SK-N-SH treated with all-trans-retinoic acid at 6 μM for 48 hours (cell line): ENCODE measurements around the gene FGB.

Source experiments
- ATAC-seq: fragments of 200-7000 bp; cut with Tn5 transposase; 3 replicates; pipeline ENCODE4 v1.9.1; 2020; ENCODE audit warnings: mild to moderate bottlenecking, moderate library complexity
- CSDC2 ChIP-seq: fragments of 250-450 bp; sonication (Bioruptor Pico); IDR thresholded peaks from 2 replicates; pipeline ENCODE4 v1.5.0; 2020; ENCODE audit warnings: mild to moderate bottlenecking, moderate library complexity
- ESRRG ChIP-seq: fragments of 250-450 bp; sonication (Bioruptor Pico); IDR thresholded peaks from 2 replicates; pipeline ENCODE4 v1.6.1; 2021; ENCODE audit warnings: mild to moderate bottlenecking
- GLIS3 ChIP-seq: fragments of 250-450 bp; sonication (Bioruptor Pico); IDR thresholded peaks from 2 replicates; pipeline ENCODE4 v1.5.0; 2020; ENCODE audit warnings: mild to moderate bottlenecking, moderate library complexity
- ISL1 ChIP-seq: fragments of 250-450 bp; sonication (Bioruptor Pico); IDR thresholded peaks from 2 replicates; pipeline ENCODE4 v2.1.2; 2022; ENCODE audit warnings: mild to moderate bottlenecking, moderate library complexity
- OSR1 ChIP-seq: fragments of 250-450 bp; sonication (Bioruptor Pico); IDR thresholded peaks from 2 replicates; pipeline ENCODE4 v1.8.0; 2022; ENCODE audit warnings: moderate library complexity, mild to moderate bottlenecking, inconsistent platforms
- PPARA ChIP-seq: fragments of 250-450 bp; sonication (Bioruptor Pico); IDR thresholded peaks from 2 replicates; pipeline ENCODE4 v1.5.0; 2020; ENCODE audit warnings: mild to moderate bottlenecking, borderline replicate concordance
- RARB ChIP-seq: fragments of 250-450 bp; sonication (Bioruptor Pico); IDR thresholded peaks from 2 replicates; pipeline ENCODE4 v1.8.0; 2021; ENCODE audit warnings: mild to moderate bottlenecking, moderate library complexity
- SNAI2 ChIP-seq: fragments of 250-450 bp; sonication (Bioruptor Pico); IDR thresholded peaks from 2 replicates; pipeline ENCODE4 v1.5.0; 2020; ENCODE audit warnings: mild to moderate bottlenecking, moderate library complexity
- TCF4 ChIP-seq: fragments of 250-450 bp; sonication (Bioruptor Pico); IDR thresholded peaks from 2 replicates; pipeline ENCODE4 v1.8.0; 2021; ENCODE audit warnings: mild to moderate bottlenecking, moderate library complexity, borderline replicate concordance
- TOX ChIP-seq: fragments of 250-450 bp; sonication (Bioruptor Pico); IDR thresholded peaks from 2 replicates; pipeline ENCODE4 v1.8.0; 2021; ENCODE audit warnings: mild to moderate bottlenecking, moderate library complexity, borderline replicate concordance
- ZFP3 ChIP-seq: fragments of 250-450 bp; sonication (Bioruptor Pico); IDR thresholded peaks from 2 replicates; pipeline ENCODE4 v1.5.0; 2020; ENCODE audit warnings: mild to moderate bottlenecking, moderate library complexity
- ZNF565 ChIP-seq: fragments of 450-650 bp; formaldehyde crosslinking; conservative IDR thresholded peaks from 2 replicates; pipeline ENCODE4 v1.5.0; 2020; ENCODE audit warnings: low read depth, mild to moderate bottlenecking, moderate library complexity
- ZNF8 ChIP-seq: fragments of 450-650 bp; formaldehyde crosslinking; IDR thresholded peaks from 2 replicates; pipeline ENCODE4 v1.5.0; 2020; ENCODE audit warnings: mild to moderate bottlenecking, moderate library complexity
- TF ChIP-seq, protein P1 (sequence below): fragments of 250-450 bp; sonication (Bioruptor Pico); IDR thresholded peaks from 2 replicates; pipeline ENCODE4 v1.8.0; 2021; ENCODE audit warnings: low read depth, mild to moderate bottlenecking, moderate library complexity, borderline replicate concordance
- TF ChIP-seq, protein P2 (sequence below): fragments of 250-450 bp; sonication (Bioruptor Pico); IDR thresholded peaks from 2 replicates; pipeline ENCODE4 v1.5.1; 2020; ENCODE audit warnings: low read depth, mild to moderate bottlenecking, moderate library complexity
- TF ChIP-seq, protein P3 (sequence below): fragments of 250-450 bp; sonication (Bioruptor Pico); IDR thresholded peaks from 2 replicates; pipeline ENCODE4 v1.5.1; 2021; ENCODE audit warnings: mild to moderate bottlenecking, moderate library complexity
- TF ChIP-seq, protein P4 (sequence below): fragments of 250-450 bp; sonication (Bioruptor Pico); IDR thresholded peaks from 2 replicates; pipeline ENCODE4 v1.8.0; 2020; ENCODE audit warnings: mild to moderate bottlenecking, moderate library complexity, borderline replicate concordance

Gene FGB

DNA sequence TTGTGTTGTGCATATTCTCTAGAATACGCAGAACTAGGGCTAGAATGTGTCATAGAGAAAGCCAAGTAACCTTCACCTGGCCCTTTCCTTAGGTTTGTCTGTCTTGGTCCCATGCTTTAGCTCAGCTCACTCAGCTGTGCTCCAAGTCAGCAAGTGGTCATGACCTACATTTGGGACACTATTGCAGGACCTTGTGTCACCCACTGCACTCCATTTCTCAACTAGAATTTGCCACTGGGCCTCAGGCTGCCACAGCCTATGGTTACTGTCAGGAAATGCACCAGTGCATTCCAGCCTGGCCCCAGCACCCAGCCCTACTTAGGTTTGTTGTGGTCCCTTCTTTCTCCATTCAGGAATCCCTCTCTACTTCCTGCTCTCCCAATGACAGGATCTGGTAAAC is 57.3 kb downstream of the FGB start:
- ATAC-seq: no peak

More for the DNA sequence above, 57.3 kb downstream of the FGB start:
- TF ChIP-seq, protein P1, sequence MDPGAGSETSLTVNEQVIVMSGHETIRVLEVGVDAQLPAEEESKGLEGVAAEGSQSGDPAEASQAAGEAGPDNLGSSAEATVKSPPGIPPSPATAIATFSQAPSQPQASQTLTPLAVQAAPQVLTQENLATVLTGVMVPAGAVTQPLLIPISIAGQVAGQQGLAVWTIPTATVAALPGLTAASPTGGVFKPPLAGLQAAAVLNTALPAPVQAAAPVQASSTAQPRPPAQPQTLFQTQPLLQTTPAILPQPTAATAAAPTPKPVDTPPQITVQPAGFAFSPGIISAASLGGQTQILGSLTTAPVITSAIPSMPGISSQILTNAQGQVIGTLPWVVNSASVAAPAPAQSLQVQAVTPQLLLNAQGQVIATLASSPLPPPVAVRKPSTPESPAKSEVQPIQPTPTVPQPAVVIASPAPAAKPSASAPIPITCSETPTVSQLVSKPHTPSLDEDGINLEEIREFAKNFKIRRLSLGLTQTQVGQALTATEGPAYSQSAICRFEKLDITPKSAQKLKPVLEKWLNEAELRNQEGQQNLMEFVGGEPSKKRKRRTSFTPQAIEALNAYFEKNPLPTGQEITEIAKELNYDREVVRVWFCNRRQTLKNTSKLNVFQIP (CRISPR knock-in tag): no peak
- TF ChIP-seq ESRRG (CRISPR knock-in tag) (no peak), ZNF8 (CRISPR knock-in tag) (no peak), ZNF565 (no peak), TCF4 (CRISPR knock-in tag) (no peak), GLIS3 (no peak), TOX (CRISPR knock-in tag) (no peak), PPARA (CRISPR knock-in tag) (no peak), CSDC2 (CRISPR knock-in tag) (no peak), SNAI2 (CRISPR knock-in tag) (no peak), OSR1 (no peak), ZFP3 (CRISPR knock-in tag) (no peak), ISL1 (no peak), RARB (no peak)
- TF ChIP-seq, protein P2, sequence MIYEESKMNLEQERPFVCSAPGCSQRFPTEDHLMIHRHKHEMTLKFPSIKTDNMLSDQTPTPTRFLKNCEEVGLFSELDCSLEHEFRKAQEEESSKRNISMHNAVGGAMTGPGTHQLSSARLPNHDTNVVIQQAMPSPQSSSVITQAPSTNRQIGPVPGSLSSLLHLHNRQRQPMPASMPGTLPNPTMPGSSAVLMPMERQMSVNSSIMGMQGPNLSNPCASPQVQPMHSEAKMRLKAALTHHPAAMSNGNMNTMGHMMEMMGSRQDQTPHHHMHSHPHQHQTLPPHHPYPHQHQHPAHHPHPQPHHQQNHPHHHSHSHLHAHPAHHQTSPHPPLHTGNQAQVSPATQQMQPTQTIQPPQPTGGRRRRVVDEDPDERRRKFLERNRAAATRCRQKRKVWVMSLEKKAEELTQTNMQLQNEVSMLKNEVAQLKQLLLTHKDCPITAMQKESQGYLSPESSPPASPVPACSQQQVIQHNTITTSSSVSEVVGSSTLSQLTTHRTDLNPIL: no peak
- TF ChIP-seq, protein P3, sequence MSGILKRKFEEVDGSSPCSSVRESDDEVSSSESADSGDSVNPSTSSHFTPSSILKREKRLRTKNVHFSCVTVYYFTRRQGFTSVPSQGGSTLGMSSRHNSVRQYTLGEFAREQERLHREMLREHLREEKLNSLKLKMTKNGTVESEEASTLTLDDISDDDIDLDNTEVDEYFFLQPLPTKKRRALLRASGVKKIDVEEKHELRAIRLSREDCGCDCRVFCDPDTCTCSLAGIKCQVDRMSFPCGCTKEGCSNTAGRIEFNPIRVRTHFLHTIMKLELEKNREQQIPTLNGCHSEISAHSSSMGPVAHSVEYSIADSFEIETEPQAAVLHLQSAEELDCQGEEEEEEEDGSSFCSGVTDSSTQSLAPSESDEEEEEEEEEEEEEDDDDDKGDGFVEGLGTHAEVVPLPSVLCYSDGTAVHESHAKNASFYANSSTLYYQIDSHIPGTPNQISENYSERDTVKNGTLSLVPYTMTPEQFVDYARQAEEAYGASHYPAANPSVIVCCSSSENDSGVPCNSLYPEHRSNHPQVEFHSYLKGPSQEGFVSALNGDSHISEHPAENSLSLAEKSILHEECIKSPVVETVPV (CRISPR knock-in tag): no peak
- TF ChIP-seq, protein P4, sequence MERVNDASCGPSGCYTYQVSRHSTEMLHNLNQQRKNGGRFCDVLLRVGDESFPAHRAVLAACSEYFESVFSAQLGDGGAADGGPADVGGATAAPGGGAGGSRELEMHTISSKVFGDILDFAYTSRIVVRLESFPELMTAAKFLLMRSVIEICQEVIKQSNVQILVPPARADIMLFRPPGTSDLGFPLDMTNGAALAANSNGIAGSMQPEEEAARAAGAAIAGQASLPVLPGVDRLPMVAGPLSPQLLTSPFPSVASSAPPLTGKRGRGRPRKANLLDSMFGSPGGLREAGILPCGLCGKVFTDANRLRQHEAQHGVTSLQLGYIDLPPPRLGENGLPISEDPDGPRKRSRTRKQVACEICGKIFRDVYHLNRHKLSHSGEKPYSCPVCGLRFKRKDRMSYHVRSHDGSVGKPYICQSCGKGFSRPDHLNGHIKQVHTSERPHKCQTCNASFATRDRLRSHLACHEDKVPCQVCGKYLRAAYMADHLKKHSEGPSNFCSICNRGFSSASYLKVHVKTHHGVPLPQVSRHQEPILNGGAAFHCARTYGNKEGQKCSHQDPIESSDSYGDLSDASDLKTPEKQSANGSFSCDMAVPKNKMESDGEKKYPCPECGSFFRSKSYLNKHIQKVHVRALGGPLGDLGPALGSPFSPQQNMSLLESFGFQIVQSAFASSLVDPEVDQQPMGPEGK: no peak
